Motor neuron (in vitro differentiated cells): ENCODE measurements around the gene WNT7B. TPM values are rescaled to one million over a fixed set of nuclear protein-coding genes. Genes with fewer than 3 reads are reported as not detected.

ENCODE experiments used
- ATAC-seq, 8 experiments: fragments of 200-7000 bp; cut with Tn5 transposase; replicated peaks in 6 of 8; 2 replicates each; pipeline ENCODE4 v1.8.0; 2021; ENCODE audit warnings: mild to moderate bottlenecking in 8 of 8, moderate library complexity in 8 of 8
- H3K27ac ChIP-seq, 2 donors: fragments of 250-450 bp; sonication (Bioruptor Pico); 2 replicates each; pipeline ENCODE4 v1.9.0; 2021; ENCODE audit warnings: antibody characterized with exemption in 2 of 2, mild to moderate bottlenecking in 2 of 2, moderate library complexity in 1 of 2
- H3K4me1 ChIP-seq, 2 donors: fragments of 250-450 bp; sonication (Bioruptor Pico); replicated peaks in 1 of 2; 2 replicates each; pipeline ENCODE4 v1.6.1; 2021; ENCODE audit warnings: antibody characterized with exemption in 2 of 2, mild to moderate bottlenecking in 2 of 2, moderate library complexity in 1 of 2
- H3K4me3 ChIP-seq, 5 donors: fragments of 250-450 bp; sonication (Bioruptor Pico); 2 replicates each; pipeline ENCODE4 v1.9.0; 2021; ENCODE audit warnings: antibody characterized with exemption in 5 of 5, mild to moderate bottlenecking in 5 of 5, moderate library complexity in 4 of 5
- WGBS, 10 experiments: fragments of 450-650 bp; shearing (Covaris generic); methylation state at CpG; one replicate each; pipeline ENCODE4 v1.0.0; 2022; 5-methylcytosine and 5-hydroxymethylcytosine counted together
- in situ Hi-C, 9 experiments: fragments of 400-800 bp; cut with MboI; loops; one replicate each; pipeline ENCODE4 v1.15.0; 2021; ENCODE audit warnings: low sequenced_read_pairs in 9 of 9, low pct_unique_long_range_greater_than_20kb in 2 of 9; ENCODE audit not compliant: unreplicated experiment in 9 of 9
- total RNA-seq, 8 experiments: library from RNA; unstranded; fragments of 300-600 nt; gene quantifications; 2 replicates each; pipeline versions ENCODE4 v1.2.3 to v1.2.4, GENCODE V29; 2022

The WNT7B gene
- total RNA-seq, 8 experiments from 2014 or later, result 0.14 to 1.2 (median 0.32) TPM

DNA sequence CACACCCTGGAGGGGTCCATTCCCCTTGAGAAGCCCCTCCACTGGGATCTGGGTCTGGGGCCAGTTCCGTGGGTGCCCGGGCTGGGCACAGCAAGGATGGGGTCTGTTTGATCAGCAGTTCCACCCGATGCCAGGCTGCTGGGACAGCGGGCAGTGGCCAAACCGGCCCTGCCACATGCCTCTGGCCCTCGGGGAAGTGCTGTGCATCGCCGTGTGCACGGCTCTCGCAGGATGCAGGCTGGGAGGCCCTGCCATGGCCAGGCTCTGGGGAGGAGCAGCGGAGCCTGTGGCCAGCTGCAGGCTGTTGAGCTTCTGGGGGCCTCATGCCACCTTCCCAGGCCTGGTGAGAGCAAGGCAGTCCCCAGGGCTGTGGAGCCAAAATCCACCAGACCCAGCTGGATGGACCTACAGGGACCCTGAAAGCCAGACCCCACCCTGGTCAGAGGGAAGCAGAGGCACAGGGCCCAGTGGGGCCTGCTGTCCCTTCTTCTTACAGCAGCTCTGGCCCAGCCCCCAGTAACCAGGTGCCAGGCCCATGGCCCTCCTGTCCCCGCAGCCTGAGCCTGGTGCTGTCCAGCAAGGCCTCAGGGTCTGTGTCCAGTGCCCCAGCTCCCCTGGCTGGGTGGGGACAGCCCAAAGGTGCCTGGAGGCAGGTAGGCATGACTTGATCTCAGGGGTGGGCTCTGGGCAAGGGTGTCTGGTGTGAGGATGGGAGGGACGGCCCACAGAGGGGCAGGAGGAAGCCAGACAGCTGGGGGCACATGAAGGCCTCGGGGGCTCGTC, 57.3 kb downstream of the WNT7B start:
- 86 to 100% (median 90%) methylated on average over 1 to 8 of the region's 15 CpGs; no CpG with 5 or more reads in 6 of the 10 experiments for WGBS, 10 experiments
- in situ Hi-C loops, result no loop called here
- H3K4me1 ChIP-seq, result peaks cover 12 to 13% of the 10 kb centered on the region in 2 donors
- no peak overlapping the region for H3K27ac ChIP-seq
- H3K4me3 ChIP-seq, result no peak overlapping the region
- ATAC-seq, result no peak

DNA sequence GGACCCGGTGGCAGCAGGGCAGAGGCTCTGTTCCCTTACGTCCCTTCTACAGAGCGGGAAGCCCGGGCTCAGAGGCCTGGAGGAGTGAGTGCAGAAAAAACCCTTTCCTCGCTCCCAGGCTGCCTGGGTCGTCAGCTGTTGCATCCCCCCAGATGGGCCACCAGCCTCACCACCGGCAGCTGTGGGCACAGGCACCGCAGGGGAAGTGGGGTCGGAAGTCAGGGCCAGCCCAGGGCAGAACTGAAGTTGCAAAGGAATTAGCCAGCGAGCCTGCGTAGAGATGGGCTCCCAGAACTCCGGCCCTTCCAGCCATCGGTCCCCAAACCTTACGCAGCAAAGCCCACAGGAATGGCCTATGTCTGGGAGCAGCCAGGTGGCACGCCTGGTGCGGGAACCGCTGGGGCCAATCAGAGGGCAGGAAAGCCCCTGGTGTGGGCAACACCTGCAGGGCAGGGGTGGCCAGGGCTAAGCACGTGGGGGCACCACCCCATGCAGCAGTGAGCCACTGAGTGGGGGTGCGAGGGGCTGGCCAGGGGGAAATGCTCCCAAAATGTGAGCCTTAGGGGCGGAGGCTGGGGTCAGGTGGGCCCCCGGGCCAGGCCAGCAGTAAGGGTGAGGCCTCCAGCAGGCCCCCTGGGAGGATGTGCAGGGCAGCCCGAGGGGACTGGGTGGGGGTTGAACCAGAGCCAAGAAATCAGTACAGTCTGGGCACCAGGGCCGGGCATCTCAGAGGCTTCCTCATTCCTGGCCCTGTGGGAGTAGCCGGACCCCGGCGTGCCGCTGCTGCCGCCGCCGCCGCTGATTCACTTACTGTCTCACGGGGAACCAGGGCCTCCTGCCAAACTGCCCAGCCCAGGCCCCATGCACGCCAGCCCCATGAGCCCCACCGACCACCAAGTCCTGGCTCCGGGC, 58.2 kb downstream of the WNT7B start:
- peaks cover 5% of the 10 kb centered on the region in 2 donors for H3K4me1 ChIP-seq
- no peak overlapping the region for H3K27ac ChIP-seq
- WGBS, 10 experiments, result 92 to 100% methylated on average over 2 to 6 of the region's 35 CpGs; no CpG with 5 or more reads in 8 of the 10 experiments
- in situ Hi-C loops, result no loop called here
- no peak overlapping the region for H3K4me3 ChIP-seq
- no peak for ATAC-seq

DNA sequence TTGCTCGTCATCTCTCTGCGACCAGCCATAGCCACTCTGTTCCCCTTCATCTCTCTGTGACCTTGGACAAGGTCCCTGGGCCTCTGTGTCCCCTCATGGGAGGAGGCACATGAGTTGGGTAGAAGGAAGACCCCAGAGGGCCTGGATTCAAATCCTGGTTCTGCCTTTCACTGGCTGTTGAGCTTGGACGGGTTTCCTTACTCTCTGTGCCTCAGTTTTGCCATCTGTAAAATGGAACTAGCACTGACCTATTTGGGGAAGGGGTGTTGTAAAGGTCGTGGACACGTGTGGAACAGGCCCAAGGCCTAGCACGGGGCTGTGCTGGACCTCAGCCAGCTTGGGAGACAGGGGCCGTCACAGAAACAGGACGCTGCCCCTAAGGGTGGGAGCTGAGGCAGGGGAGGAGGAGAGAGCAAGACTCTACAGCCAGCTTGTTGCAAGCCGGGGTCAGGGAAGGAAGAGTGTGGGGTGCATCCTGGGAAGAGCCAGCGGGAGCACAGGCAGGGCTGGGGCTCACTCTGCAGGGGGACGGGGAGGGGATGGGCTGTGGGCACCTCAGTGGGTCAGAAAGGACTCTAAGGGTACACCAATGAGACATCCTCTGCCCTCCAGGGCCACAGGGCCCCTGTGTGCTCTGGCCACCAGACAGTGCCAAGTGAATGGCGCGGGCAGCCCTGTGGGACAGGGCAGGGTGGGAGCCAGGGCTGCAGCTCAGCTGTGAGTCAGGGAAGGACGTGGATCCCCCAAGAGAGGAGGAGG, 59.1 kb downstream of the WNT7B start:
- WGBS, 10 experiments, result 40 to 100% (median 65%) methylated on average over 1 to 5 of the region's 14 CpGs; no CpG with 5 or more reads in 6 of the 10 experiments
- in situ Hi-C loops, result no loop called here
- Histone ChIP-seq H3K4me1 (peaks cover 0 to under 1% of the 10 kb centered on the region in 2 donors), H3K27ac (no peak overlapping the region), H3K4me3 (no peak overlapping the region)
- ATAC-seq, result no peak

DNA sequence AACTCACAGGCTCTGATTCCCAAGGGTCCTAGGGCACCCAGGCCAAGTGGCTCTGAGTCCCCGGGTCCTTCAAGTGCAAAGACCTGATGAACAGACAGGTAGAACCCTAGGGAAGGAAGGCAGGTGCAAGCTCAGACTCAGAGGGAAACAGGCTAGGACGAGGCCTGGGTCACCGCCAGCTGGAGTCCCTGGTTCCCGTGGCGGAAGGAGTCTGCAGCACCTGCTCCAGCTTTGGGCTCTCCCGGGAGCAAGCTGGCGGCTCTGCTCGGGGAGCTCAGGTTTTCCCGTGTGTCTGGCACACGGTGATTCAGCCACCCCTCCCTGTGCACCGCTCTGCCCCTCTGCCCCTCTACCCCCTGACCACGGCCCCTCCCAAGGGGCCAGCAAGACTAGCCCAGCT, 59.8 kb downstream of the WNT7B start:
- peaks cover 0 to 4% of the 10 kb centered on the region in 2 donors for H3K4me1 ChIP-seq
- ATAC-seq, result no peak
- 43 to 50% methylated on average over 1 to 5 of the region's 12 CpGs; no CpG with 5 or more reads in 8 of the 10 experiments for WGBS, 10 experiments
- no peak overlapping the region for H3K27ac ChIP-seq
- H3K4me3 ChIP-seq, result no peak overlapping the region
- in situ Hi-C loops, result no loop called here

DNA sequence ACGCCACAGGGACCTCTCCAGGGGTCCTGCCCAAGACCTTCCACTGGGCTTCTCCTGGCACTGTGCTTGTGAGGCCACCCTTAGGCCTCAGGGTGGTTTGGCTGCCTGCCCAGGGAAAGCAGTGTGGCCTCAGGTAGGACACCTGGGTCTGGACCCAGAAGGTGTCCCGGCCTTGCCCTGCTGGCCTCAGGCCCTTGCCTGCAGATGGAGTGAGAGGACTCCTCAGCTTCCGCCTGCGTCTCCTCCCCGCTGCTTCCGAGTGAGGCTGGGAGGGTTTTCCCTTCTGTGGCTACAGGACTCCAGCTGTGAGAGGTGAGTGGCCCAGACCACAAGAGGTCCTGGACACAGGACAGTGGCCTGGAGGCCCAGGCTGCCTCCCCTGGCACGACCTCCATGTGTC, 60.4 kb downstream of the WNT7B start:
- ATAC-seq, result no peak
- WGBS, 10 experiments, result 0 to 100% (median 90%) methylated on average over 1 to 5 of the region's 7 CpGs; no CpG with 5 or more reads in 7 of the 10 experiments
- in situ Hi-C loops, result no loop called here
- H3K27ac ChIP-seq, result no peak overlapping the region
- peaks cover 0 to 4% of the 10 kb centered on the region in 2 donors for H3K4me1 ChIP-seq
- no peak overlapping the region for H3K4me3 ChIP-seq

DNA sequence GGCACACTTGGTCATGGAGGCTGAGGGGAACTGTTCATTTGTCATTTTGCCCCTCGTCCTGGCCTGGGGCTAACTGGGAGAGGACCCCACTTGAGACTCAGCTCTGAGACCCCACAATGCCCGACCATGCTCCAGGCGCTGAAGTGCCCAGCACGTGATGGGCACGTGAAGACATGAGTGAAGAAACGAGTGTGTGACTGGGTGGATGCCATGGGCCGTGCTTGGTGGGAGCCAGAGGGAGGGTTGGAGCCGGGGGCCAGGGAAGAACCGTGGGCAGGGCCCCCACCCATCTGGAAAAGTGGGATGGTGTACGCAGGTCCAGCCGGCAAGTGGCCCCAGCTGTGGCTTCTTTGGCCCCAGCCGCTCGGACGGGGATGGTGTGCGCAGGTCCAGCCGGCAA, 61.1 kb downstream of the WNT7B start:
- Histone ChIP-seq H3K4me1 (peaks cover 0 to 4% of the 10 kb centered on the region in 2 donors), H3K27ac (no peak overlapping the region), H3K4me3 (no peak overlapping the region)
- 70 to 78% (median 74%) methylated on average over 2 to 10 of the region's 16 CpGs; no CpG with 5 or more reads in 7 of the 10 experiments for WGBS, 10 experiments
- in situ Hi-C loops, result no loop called here
- no peak for ATAC-seq

DNA sequence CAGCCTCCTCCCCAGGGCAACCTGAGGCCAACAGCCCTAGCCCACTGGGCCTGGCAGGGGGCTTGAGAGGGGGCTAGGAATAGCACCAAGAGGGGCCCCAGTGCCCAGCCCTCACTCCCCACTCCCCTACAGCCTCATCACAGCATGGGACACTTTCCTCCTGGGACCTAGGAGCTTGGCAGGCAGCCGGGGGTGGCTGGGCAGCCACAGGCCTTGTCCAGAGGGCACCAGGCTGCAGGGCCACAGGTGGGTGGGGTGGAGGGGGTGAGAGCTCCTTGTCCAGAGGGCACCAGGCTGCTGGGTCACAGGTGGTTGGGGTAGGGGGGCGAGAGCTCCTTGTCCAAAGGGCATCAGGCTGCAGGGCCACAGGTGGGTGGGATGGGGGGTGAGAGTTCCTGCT, 61.8 kb downstream of the WNT7B start:
- H3K4me3 ChIP-seq, result no peak overlapping the region
- H3K4me1 ChIP-seq, result peaks cover 0 to 4% of the 10 kb centered on the region in 2 donors
- no peak overlapping the region for H3K27ac ChIP-seq
- no peak for ATAC-seq
- WGBS, 10 experiments, result no CpG with 5 or more reads among the region's 2 CpGs
- in situ Hi-C loops, result no loop called here

DNA sequence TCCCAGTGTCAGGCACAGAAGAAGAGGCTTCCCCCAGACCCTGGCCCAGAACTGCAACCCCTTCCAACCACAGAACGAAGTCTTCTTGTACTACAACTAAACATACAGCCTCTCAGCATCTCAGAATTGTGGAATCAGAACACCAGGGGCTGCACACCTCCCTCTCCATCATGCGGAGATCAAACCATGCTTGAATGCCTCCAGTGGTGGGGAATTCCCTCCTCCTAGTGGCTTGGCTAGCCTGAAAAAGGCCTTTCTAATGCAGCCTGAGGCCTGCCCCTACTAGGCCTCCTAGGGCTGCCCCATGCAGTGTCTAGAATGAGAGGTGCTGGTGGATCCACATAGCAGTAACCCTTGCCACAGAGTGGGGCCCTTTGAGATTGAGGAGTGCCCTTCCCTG, 62.7 kb downstream of the WNT7B start:
- WGBS, 10 experiments, result 20 to 100% (median 96%) methylated on average over 1 to 2 of the region's 2 CpGs; no CpG with 5 or more reads in 4 of the 10 experiments
- peaks cover 0 to 4% of the 10 kb centered on the region in 2 donors for H3K4me1 ChIP-seq
- in situ Hi-C loops, result no loop called here
- H3K27ac ChIP-seq, result no peak overlapping the region
- no peak for ATAC-seq
- no peak overlapping the region for H3K4me3 ChIP-seq

DNA sequence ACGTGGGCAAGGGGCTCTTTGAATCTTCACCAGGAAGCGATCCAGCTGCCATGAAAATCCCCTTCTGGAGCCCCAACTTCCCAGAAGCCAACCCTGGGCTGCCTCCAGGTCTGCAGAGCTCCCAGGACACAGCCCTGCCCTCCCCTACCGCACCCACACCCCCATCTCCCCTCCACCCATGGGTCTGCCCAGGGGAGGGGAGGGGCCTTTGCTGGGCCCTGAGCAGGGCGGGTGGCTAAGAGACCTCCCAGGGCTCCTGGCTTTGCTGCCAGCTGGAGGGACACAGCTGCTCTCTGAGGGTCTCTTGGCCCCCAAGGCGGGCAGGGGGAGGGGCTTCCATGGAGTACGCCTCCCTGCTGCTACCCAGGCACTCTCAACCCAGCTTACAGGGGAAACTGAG, 64.1 kb downstream of the WNT7B start:
- Histone ChIP-seq H3K4me1 (peaks cover 0 to 4% of the 10 kb centered on the region in 2 donors), H3K27ac (no peak overlapping the region), H3K4me3 (no peak overlapping the region)
- ATAC-seq, result peak in 4 of 8 experiments; percentile 19 to 44 (median 42)
- no CpG with 5 or more reads among the region's 6 CpGs for WGBS, 10 experiments
- in situ Hi-C loops, result no loop called here

DNA sequence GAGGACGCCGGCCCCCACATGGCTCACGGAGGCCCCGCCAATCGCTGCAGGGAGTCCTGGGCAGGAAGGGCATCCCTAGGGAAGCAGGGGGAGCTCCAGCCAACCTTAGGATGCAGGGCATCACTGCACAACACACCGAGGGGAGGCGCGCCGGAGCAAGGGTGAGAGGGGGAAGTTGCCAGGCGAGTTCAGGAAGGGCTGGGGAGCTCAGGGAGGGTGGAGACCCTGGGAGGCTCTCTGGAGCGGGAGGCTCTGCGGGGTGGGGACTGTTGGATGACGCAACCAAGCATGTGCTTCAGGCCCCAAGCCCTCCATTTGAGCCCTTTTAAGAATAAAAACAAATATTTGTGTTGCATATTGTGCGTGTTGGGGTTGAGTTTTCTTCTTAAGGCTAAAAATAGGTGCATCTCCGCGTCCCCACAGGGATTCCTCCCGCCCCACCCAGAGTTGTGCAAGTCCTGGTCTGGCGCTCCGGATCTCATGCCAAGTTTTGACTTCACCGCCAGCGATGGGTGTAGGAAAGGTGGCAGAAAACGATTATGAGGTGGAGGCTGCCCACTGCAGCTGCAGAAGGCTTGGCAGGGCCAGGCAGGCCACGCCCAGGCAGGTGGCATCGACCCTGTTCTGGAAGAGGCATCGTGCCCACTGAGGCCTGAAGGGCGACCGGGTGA, 65.2 kb downstream of the WNT7B start:
- in situ Hi-C loops, result no loop called here
- WGBS, 10 experiments, result 30 to 96% (median 80%) methylated on average over 1 to 5 of the region's 27 CpGs; no CpG with 5 or more reads in 5 of the 10 experiments
- Histone ChIP-seq H3K4me1 (peaks cover 0 to 4% of the 10 kb centered on the region in 2 donors), H3K4me3 (no peak overlapping the region), H3K27ac (no peak overlapping the region)
- peak in 3 of 8 experiments; percentile 83 to 89 (median 88) for ATAC-seq

DNA sequence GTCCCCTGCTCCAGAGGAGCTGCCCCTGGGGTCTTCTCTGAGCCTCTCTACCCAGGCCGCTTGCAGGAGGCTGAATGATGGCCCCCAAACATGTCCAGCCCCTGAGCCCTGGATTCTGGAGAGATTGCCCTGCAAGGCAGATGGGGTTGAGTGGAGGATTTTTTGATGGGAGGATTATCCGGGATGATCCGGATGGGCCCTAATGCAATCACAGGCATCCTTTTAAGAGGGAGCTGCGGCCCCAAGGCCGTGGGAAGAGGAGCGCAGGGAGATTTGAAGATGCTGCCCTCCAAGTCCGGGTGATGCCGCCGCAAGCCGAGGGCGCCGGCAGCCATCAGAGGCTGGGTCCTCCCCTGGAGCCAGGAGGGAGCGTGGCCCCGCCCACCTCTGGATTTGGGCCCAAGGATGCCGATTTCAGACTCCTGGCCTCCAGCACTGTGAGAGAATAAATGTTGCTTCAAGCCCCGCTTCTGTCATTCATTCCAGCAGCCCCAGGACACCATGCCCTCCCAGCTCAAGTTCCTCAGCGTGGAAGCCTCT, 66.0 kb downstream of the WNT7B start:
- Histone ChIP-seq H3K4me3 (no peak overlapping the region), H3K4me1 (peaks cover 6 to 10% of the 10 kb centered on the region in 2 donors), H3K27ac (no peak overlapping the region)
- in situ Hi-C loops, result no loop called here
- 60 to 100% (median 93%) methylated on average over 1 to 10 of the region's 17 CpGs; no CpG with 5 or more reads in 5 of the 10 experiments for WGBS, 10 experiments
- peak in 1 of 8 experiments; percentile 3 for ATAC-seq

DNA sequence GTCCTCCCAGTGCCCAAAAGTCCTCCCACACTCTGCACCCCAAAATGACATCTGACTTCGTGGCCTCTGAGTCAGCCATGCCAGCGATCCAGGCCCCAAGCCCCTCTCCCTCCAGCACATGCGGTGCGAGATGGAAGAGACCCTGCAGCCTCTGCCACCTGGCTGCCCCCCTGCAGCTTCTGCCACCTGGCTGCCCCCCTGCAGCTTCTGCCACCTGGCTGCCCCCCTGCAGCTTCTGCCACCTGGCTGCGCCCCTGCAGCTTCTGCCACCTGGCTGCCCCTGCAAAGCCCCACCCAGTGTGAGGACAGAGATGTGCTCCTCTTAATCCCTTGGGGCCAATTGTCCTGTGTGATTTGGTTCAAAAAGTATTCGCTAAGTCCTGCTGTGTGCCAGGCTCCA, 68.0 kb downstream of the WNT7B start:
- no peak for ATAC-seq
- no peak overlapping the region for H3K4me3 ChIP-seq
- in situ Hi-C loops, result no loop called here
- no peak overlapping the region for H3K27ac ChIP-seq
- H3K4me1 ChIP-seq, result peaks cover 10 to 15% of the 10 kb centered on the region in 2 donors
- whole genome bisulfite sequencing, 10 experiments, result 42 to 73% methylated on average over 2 of the region's 6 CpGs; no CpG with 5 or more reads in 8 of the 10 experiments
